Left lung (tissue), 10 donors: ENCODE results near the gene VSTM2B. TPM values are rescaled to one million over a fixed set of nuclear protein-coding genes. Genes with fewer than 3 reads are reported as not detected.

Experiments
- ATAC-seq: fragments of 200-7000 bp; cut with Tn5 transposase; one replicate; pipeline ENCODE4 v1.9.1; 2020; ENCODE audit warnings: moderate library complexity
- DNase-seq, 4 donors: peaks; one replicate each; pipeline ENCODE4 v3.0.0-alpha.2; 2013 to 2020
- H3K27ac ChIP-seq, 2 donors: fragments of 200-600 bp; sonication (generic) in 1 of 2; one replicate each; pipeline versions ENCODE4 v1.5.0 to v1.8.0; 2020 to 2021
- H3K27me3 ChIP-seq, 2 donors: fragments of 200-600 bp; sonication (generic) in 1 of 2; one replicate each; pipeline versions ENCODE4 v1.5.0 to v1.8.0; 2020 to 2021
- H3K36me3 ChIP-seq, 2 donors: fragments of 200-600 bp; sonication (generic) in 1 of 2; one replicate each; pipeline versions ENCODE4 v1.5.0 to v1.8.0; 2020 to 2021
- H3K4me1 ChIP-seq, 2 donors: fragments of 200-600 bp; one replicate each; pipeline ENCODE4 v1.8.0; 2021
- H3K4me3 ChIP-seq, 2 donors: fragments of 200-600 bp; sonication (generic) in 1 of 2; one replicate each; pipeline versions ENCODE4 v1.5.0 to v1.8.0; 2020 to 2021; ENCODE audit warnings: mild to moderate bottlenecking in 1 of 2
- H3K9me3 ChIP-seq, 2 donors: fragments of 200-600 bp; sonication (generic) in 1 of 2; one replicate each; pipeline versions ENCODE4 v1.5.0 to v1.8.0; 2020 to 2021
- CTCF ChIP-seq, 2 donors: fragments of 200-600 bp; sonication (generic) in 1 of 2; IDR thresholded peaks; one replicate each; pipeline versions ENCODE4 v1.5.0 to v1.8.0; 2021; ENCODE audit warnings: antibody characterized with exemption in 2 of 2
- intact Hi-C, 2 donors: fragments of 100-400 bp; cut with DNase I; formaldehyde crosslinking; loops; one replicate each; pipeline versions ENCODE4 v1.11.2 to v1.14.2; 2022
- polyA plus RNA-seq, 6 donors: library from polyadenylated mRNA; unstranded; fragments of 120-200 nt; gene quantifications; one replicate each; pipeline ENCODE4 v1.2.1, GENCODE V29; 2013; ENCODE audit not compliant: insufficient read length in 6 of 6
- total RNA-seq, 2 donors: library from RNA; stranded (reverse); fragmentation: NEBNext Ultra II Directional; extraction: Animal tissue kit (Norgen Biotek cat#: 25700); gene quantifications; one replicate each; pipeline ENCODE4 v1.2.1, GENCODE V29; 2021
- donor health status: DM: no; HTN: yes; CAD: no.
- donor health status: DM: no; HTN: no; CAD: no.

The VSTM2B gene
- total and polyA plus RNA-seq, 8 donors: not detected

GRCh38 chr19:29519146-29519545 lies 6.6 kb upstream of the VSTM2B start:
- DNase-seq: no peak
- H3K27me3 ChIP-seq: peaks cover 4 to 70% of the 10 kb centered on the region in 2 donors
- ATAC-seq: no peak
- TF ChIP-seq CTCF (IDR thresholded peaks at IDR 0.05): no peak
- H3K27ac ChIP-seq: no peak overlapping the region
- H3K9me3 ChIP-seq: no peaks in the 10 kb centered on the region
- H3K4me3 ChIP-seq: no peak overlapping the region
- no peaks in the 10 kb centered on the region for H3K4me1 ChIP-seq
- no peaks in the 10 kb centered on the region for H3K36me3 ChIP-seq
- intact Hi-C loops: no loop called here

GRCh38 chr19:29519931-29520330 lies 5.9 kb upstream of the VSTM2B start:
- no peak for TF ChIP-seq CTCF (IDR thresholded peaks at IDR 0.05)
- no peak overlapping the region for H3K4me3 ChIP-seq
- no peak overlapping the region for H3K27ac ChIP-seq
- no peaks in the 10 kb centered on the region for H3K36me3 ChIP-seq
- no peaks in the 10 kb centered on the region for H3K9me3 ChIP-seq
- H3K27me3 ChIP-seq: peaks cover 12 to 74% of the 10 kb centered on the region in 2 donors
- no peaks in the 10 kb centered on the region for H3K4me1 ChIP-seq
- ATAC-seq (no peak), DNase-seq (no peak)
- intact Hi-C loops: no loop called here

- TF ChIP-seq CTCF (IDR thresholded peaks at IDR 0.05): no peak
- Histone ChIP-seq H3K27me3 (peaks cover 17 to 79% of the 10 kb centered on the region in 2 donors), H3K36me3 (no peaks in the 10 kb centered on the region), H3K9me3 (no peaks in the 10 kb centered on the region), H3K4me1 (peaks cover 0 to under 1% of the 10 kb centered on the region in 2 donors), H3K4me3 (no peak overlapping the region), H3K27ac (no peak overlapping the region)
- DNase-seq (no peak), ATAC-seq (no peak)
- intact Hi-C loops: no loop called here
These were observed 5.4 kb upstream of the VSTM2B start for GRCh38 chr19:29520390-29520789.

GRCh38 chr19:29521291-29522075 lies 4.3 kb upstream of the VSTM2B start:
- ATAC-seq (no peak), DNase-seq (no peak)
- Histone ChIP-seq H3K27me3 (peaks cover 28 to 90% of the 10 kb centered on the region in 2 donors), H3K9me3 (no peaks in the 10 kb centered on the region), H3K4me3 (no peak overlapping the region), H3K4me1 (peaks cover 0 to 11% of the 10 kb centered on the region in 2 donors), H3K27ac (no peak overlapping the region), H3K36me3 (no peaks in the 10 kb centered on the region)
- no peak for TF ChIP-seq CTCF (IDR thresholded peaks at IDR 0.05)
- intact Hi-C loops: no loop called here

- ATAC-seq (no peak), DNase-seq (no peak)
- H3K36me3 ChIP-seq: no peaks in the 10 kb centered on the region
- no peak overlapping the region for H3K4me3 ChIP-seq
- H3K9me3 ChIP-seq: no peaks in the 10 kb centered on the region
- H3K4me1 ChIP-seq: peaks cover 2 to 25% of the 10 kb centered on the region in 2 donors
- peaks cover 48 to 100% of the 10 kb centered on the region in 2 donors for H3K27me3 ChIP-seq
- no peak for TF ChIP-seq CTCF (IDR thresholded peaks at IDR 0.05)
- intact Hi-C loops: no loop called here
- no peak overlapping the region for H3K27ac ChIP-seq
These were observed 2.2 kb upstream of the VSTM2B start for GRCh38 chr19:29523568-29523967.
